HG02610 (cell line): Measurements from ENCODE around the gene UTF1.
"Not testable (repeated sequence)": the region's sequence is repeated elsewhere in the genome, so short reads cannot be mapped to it uniquely, and the experiment has no call there.

Source experiments
- ATAC-seq: cut with Tn5 transposase; IDR thresholded peaks from one replicate; pipeline ENCODE4 v1.9.1; 2021; ENCODE audit warnings: mild to moderate bottlenecking, moderate library complexity; ENCODE audit not compliant: unreplicated experiment

UTF1 gene

GRCh38 chr10:133260895-133261725, 31.1 kb downstream of the UTF1 start:
- peak; percentile 46 for ATAC-seq

GRCh38 chr10:133261726-133262325, 31.8 kb downstream of the UTF1 start:
- peak; percentile 45 for ATAC-seq

GRCh38 chr10:133262696-133263095, 32.7 kb downstream of the UTF1 start:
- no peak for ATAC-seq

- ATAC-seq = no peak
Observed at GRCh38 chr10:133263674-133264073, 33.7 kb downstream of the UTF1 start.

- ATAC-seq = no peak
Observed at GRCh38 chr10:133264461-133264860, 34.4 kb downstream of the UTF1 start.

- not testable (repeated sequence) for ATAC-seq
Observed at GRCh38 chr10:133265052-133265451, 35.0 kb downstream of the UTF1 start.

- ATAC-seq = no peak
Observed at GRCh38 chr10:133266056-133266795, 36.2 kb downstream of the UTF1 start.

- ATAC-seq = no peak
Observed at GRCh38 chr10:133267293-133267692, 37.3 kb downstream of the UTF1 start.

- no peak for ATAC-seq
Observed at GRCh38 chr10:133267829-133268228, 37.8 kb downstream of the UTF1 start.

GRCh38 chr10:133268532-133268931, 38.5 kb downstream of the UTF1 start:
- no peak for ATAC-seq

GRCh38 chr10:133269367-133269766, 39.4 kb downstream of the UTF1 start:
- no peak for ATAC-seq

GRCh38 chr10:133270204-133270603, 40.2 kb downstream of the UTF1 start:
- ATAC-seq = no peak

- ATAC-seq = no peak
Observed at GRCh38 chr10:133270773-133271297, 40.8 kb downstream of the UTF1 start.

- no peak for ATAC-seq
Observed at GRCh38 chr10:133271521-133272300, 41.7 kb downstream of the UTF1 start.

- no peak for ATAC-seq
Observed at GRCh38 chr10:133272301-133272963, 42.4 kb downstream of the UTF1 start.

GRCh38 chr10:133272964-133273420, 43.0 kb downstream of the UTF1 start:
- no peak for ATAC-seq

GRCh38 chr10:133273534-133274143, 43.6 kb downstream of the UTF1 start:
- ATAC-seq = no peak

GRCh38 chr10:133274751-133275683, 45.0 kb downstream of the UTF1 start:
- peak; percentile 49 for ATAC-seq
